IMR-90 (cell line): Measurements from ENCODE around the gene NET1. TPM values are rescaled to one million over a fixed set of nuclear protein-coding genes. Genes with fewer than 3 reads are reported as not detected.
"Not testable (repeated sequence)": the region's sequence is repeated elsewhere in the genome, so short reads cannot be mapped to it uniquely, and the experiment has no call there.

Experiments
- ATAC-seq: fragments of 200-7000 bp; cut with Tn5 transposase; 2 replicates; pipeline ENCODE4 v1.9.1; 2020; ENCODE audit warnings: low read depth, mild to moderate bottlenecking, moderate library complexity
- BruUV-seq: library from RNA; stranded (reverse); fragments of 400-500 nt; replicated peaks from 2 replicates; lab custom pipeline; 2021; lab: Mats Ljungman, UMichigan
- CTCF ChIA-PET: fragments of 300-600 bp; formaldehyde crosslinking; extraction: SDS; loops from one replicate; lab custom pipeline; 2021; ENCODE audit warnings: antibody characterized with exemption; lab: Yijun Ruan, JAX
- POLR2A ChIA-PET: fragments of 300-600 bp; sonication (Branson Sonifier 250); formaldehyde crosslinking; loops from one replicate; lab custom pipeline; 2022; ENCODE audit warnings: antibody characterized with exemption; ENCODE audit not compliant: unreplicated experiment; lab: Charles Lee
- DNase-seq: peaks from one replicate; pipeline ENCODE4 v3.0.0; 2013
- H2AFZ ChIP-seq: replicated peaks from 2 replicates; pipeline ENCODE3; 2013; ENCODE audit warnings: low read length, mild to moderate bottlenecking; ENCODE audit not compliant: poor library complexity
- H2AK5ac ChIP-seq: 2 replicates; pipeline ENCODE4 v1.6.1; 2013; ENCODE audit warnings: low read depth, low read length, inconsistent platforms
- H2AK9ac ChIP-seq: replicated peaks from 2 replicates; pipeline ENCODE3; 2013; ENCODE audit warnings: mild to moderate bottlenecking, low read depth, low read length, moderate library complexity; ENCODE audit not compliant: poor library complexity
- H2BK120ac ChIP-seq: 2 replicates; pipeline ENCODE4 v1.6.1; 2013; ENCODE audit warnings: low read depth, low read length, inconsistent platforms
- H2BK15ac ChIP-seq: 3 replicates; pipeline ENCODE4 v1.6.1; 2013; ENCODE audit warnings: low read depth, low read length, inconsistent platforms
- H2BK20ac ChIP-seq: 2 replicates; pipeline ENCODE4 v1.6.1; 2013; ENCODE audit warnings: low read depth, mild to moderate bottlenecking, inconsistent platforms, low read length, moderate library complexity
- H2BK5ac ChIP-seq: 2 replicates; pipeline ENCODE4 v1.6.1; 2013; ENCODE audit warnings: mild to moderate bottlenecking, low read depth, low read length, inconsistent platforms; ENCODE audit not compliant: poor library complexity, severe bottlenecking
- H3K14ac ChIP-seq: replicated peaks from 2 replicates; pipeline ENCODE4 v1.6.1; 2013; ENCODE audit warnings: low read depth, low read length, inconsistent platforms
- H3K18ac ChIP-seq: 2 replicates; pipeline ENCODE4 v1.6.1; 2013; ENCODE audit warnings: low read depth, low read length, control low read depth
- H3K23ac ChIP-seq: 2 replicates; pipeline ENCODE4 v1.6.1; 2013; ENCODE audit warnings: low read depth, low read length, inconsistent platforms
- H3K27ac ChIP-seq: 2 replicates; pipeline ENCODE4 v1.5.1; 2013; ENCODE audit warnings: mild to moderate bottlenecking, control low read depth, low read length; ENCODE audit not compliant: insufficient read depth
- H3K27me3 ChIP-seq: 2 replicates; pipeline ENCODE4 v1.6.1; 2013; ENCODE audit warnings: low read length; ENCODE audit not compliant: control insufficient read depth, insufficient read depth
- H3K36me3 ChIP-seq: 2 replicates; pipeline ENCODE4 v1.6.1; 2013; ENCODE audit warnings: low read length, mixed read lengths; ENCODE audit not compliant: control insufficient read depth, insufficient read depth
- H3K4ac ChIP-seq: 2 replicates; pipeline ENCODE4 v1.6.1; 2013; ENCODE audit warnings: low read depth, low read length, inconsistent platforms
- H3K4me1 ChIP-seq: 2 replicates; pipeline ENCODE4 v1.6.1; 2013; ENCODE audit warnings: low read length, mixed read lengths; ENCODE audit not compliant: control insufficient read depth, insufficient read depth
- H3K4me2 ChIP-seq: 2 replicates; pipeline ENCODE4 v1.6.1; 2013; ENCODE audit warnings: low read depth, mild to moderate bottlenecking, control low read depth, low read length, moderate library complexity
- H3K4me3 ChIP-seq: 2 replicates; pipeline ENCODE4 v1.5.1; 2013; ENCODE audit warnings: low read depth, mild to moderate bottlenecking, control low read depth, low read length, moderate library complexity; ENCODE audit not compliant: insufficient read depth
- H3K56ac ChIP-seq: 2 replicates; pipeline ENCODE4 v1.6.1; 2013; ENCODE audit warnings: low read length, inconsistent platforms; ENCODE audit not compliant: insufficient read depth; ENCODE audit errors: extremely low read depth
- H3K79me1 ChIP-seq, 2 experiments: 2 replicates each; pipeline ENCODE4 v1.6.1; 2013; ENCODE audit warnings: low read length in 2 of 2, inconsistent platforms in 1 of 2, low read depth in 1 of 2
- H3K9ac ChIP-seq: 2 replicates; pipeline ENCODE4 v1.6.1; 2013; ENCODE audit warnings: low read depth, low read length, control low read depth
- H3K9me1 ChIP-seq: 2 replicates; pipeline ENCODE4 v1.6.1; 2013; ENCODE audit warnings: low read length, inconsistent platforms; ENCODE audit not compliant: insufficient read depth
- H3K9me3 ChIP-seq: 2 replicates; pipeline ENCODE4 v1.6.1; 2013; ENCODE audit warnings: low read length; ENCODE audit not compliant: control insufficient read depth, insufficient read depth
- H4K20me1 ChIP-seq: 2 replicates; pipeline ENCODE4 v1.6.1; 2013; ENCODE audit warnings: low read length, inconsistent platforms; ENCODE audit not compliant: insufficient read depth
- H4K5ac ChIP-seq: 2 replicates; pipeline ENCODE4 v1.6.1; 2013; ENCODE audit warnings: mild to moderate bottlenecking, low read depth, low read length, control low read depth
- H4K8ac ChIP-seq, 2 experiments: 2 replicates each; pipeline ENCODE4 v1.6.1; 2013; ENCODE audit warnings: low read depth in 2 of 2, low read length in 2 of 2, control low read depth in 1 of 2, inconsistent platforms in 1 of 2
- H4K91ac ChIP-seq: 2 replicates; pipeline ENCODE4 v1.6.1; 2013; ENCODE audit warnings: low read depth, low read length, inconsistent platforms; ENCODE audit not compliant: insufficient read depth
- dilution Hi-C: fragments of 300-500 bp; cut with HindIII; formaldehyde crosslinking; loops from one replicate; pipeline ENCODE4 v1.14.3; 2018; ENCODE audit warnings: low sequenced_read_pairs; ENCODE audit not compliant: unreplicated experiment
- in situ Hi-C: fragments of 300-500 bp; cut with MboI; formaldehyde crosslinking; loops from 3 replicates; pipeline ENCODE4 v1.14.3; 2019; ENCODE audit warnings: low sequenced_read_pairs, inconsistent platforms, mixed read lengths
- intact Hi-C: fragments of 100-400 bp; cut with micrococcal nuclease; formaldehyde crosslinking; loops from 2 replicates; pipeline ENCODE4 v1.10.0; 2022
- polyA plus RNA-seq, 3 experiments: library from polyadenylated mRNA; depleted of rRNA; stranded (reverse); fragments of >200 nt; gene quantifications; 2 replicates each; pipeline ENCODE4 v1.2.3, GENCODE V29; 2012; ENCODE audit warnings: low replicate concordance in 1 of 3
- total RNA-seq: library from RNA; depleted of rRNA; stranded (reverse); fragments of >200 nt; gene quantifications from 2 replicates; pipeline ENCODE4 v1.2.3, GENCODE V29; 2012

The NET1 gene
- total and polyA plus RNA-seq, 2 of the 4 experiments (the other 2 are of a cell fraction) = 20.0 to 54.7 TPM

GRCh38 chr10:5410787-5411186, 1.6 kb upstream of the NET1 start:
- DNase-seq, H3K14ac ChIP-seq, H4K20me1 ChIP-seq, H2BK15ac ChIP-seq, H3K18ac ChIP-seq, H4K91ac ChIP-seq, H3K4ac ChIP-seq, H2BK120ac ChIP-seq, ATAC-seq, H3K27ac ChIP-seq, H2AK5ac ChIP-seq, H3K36me3 ChIP-seq, H3K4me2 ChIP-seq, POLR2A ChIA-PET, intact Hi-C loops, dilution Hi-C loops, H2AK9ac ChIP-seq, H3K9me1 ChIP-seq, H3K4me3 ChIP-seq, BruUV-seq, H3K9me3 ChIP-seq, H3K23ac ChIP-seq, H2BK5ac ChIP-seq, H3K9ac ChIP-seq, H3K56ac ChIP-seq, H3K4me1 ChIP-seq, H3K27me3 ChIP-seq, H2BK20ac ChIP-seq, in situ Hi-C loops, H2AFZ ChIP-seq, H4K8ac ChIP-seq, H4K5ac ChIP-seq, CTCF ChIA-PET: not testable (repeated sequence)
- peaks cover 9 to 15% of the 10 kb centered on the region in 2 experiments; a peak in 3 of 4 replicates for H3K79me1 ChIP-seq
